ACHN (cell line): ENCODE measurements around the gene CYP2E1.
"Not testable (repeated sequence)": the region's sequence is repeated elsewhere in the genome, so short reads cannot be mapped to it uniquely, and the experiment has no call there.

Experiments
- DNase-seq: peaks from one replicate; pipeline ENCODE4 v3.0.0-alpha.2; 2015
- in situ Hi-C: cut with HindIII; loops from 2 replicates; pipeline ENCODE4 v1.10.0; 2017; ENCODE audit warnings: low sequenced_read_pairs, low pct_ligation_motif_present, low pct_unique_long_range_greater_than_20kb

CYP2E1 gene

GRCh38 chr10:133525444-133525843 is 1.7 kb upstream of the CYP2E1 start:
- in situ Hi-C loops: no loop called here

GRCh38 chr10:133527771-133528271 is 658 bp downstream of the CYP2E1 start:
- in situ Hi-C loops: no loop called here
- DNase-seq: no peak

More at GRCh38 chr10:133525444-133525843, 1.7 kb upstream of the CYP2E1 start:
- DNase-seq: no peak

- DNase-seq: no peak
- in situ Hi-C loops: no loop called here
Measured at GRCh38 chr10:133528296-133528844, 1.2 kb downstream of the CYP2E1 start.

GRCh38 chr10:133528845-133529575 is 1.8 kb downstream of the CYP2E1 start:
- in situ Hi-C loops: no loop called here
- no peak for DNase-seq

GRCh38 chr10:133529576-133529946 is 2.4 kb downstream of the CYP2E1 start:
- in situ Hi-C loops: no loop called here
- DNase-seq: no peak

- in situ Hi-C loops: no loop called here
- DNase-seq: no peak
Measured at GRCh38 chr10:133530506-133530905, 3.3 kb downstream of the CYP2E1 start.

- no peak for DNase-seq
- in situ Hi-C loops: no loop called here
Measured at GRCh38 chr10:133532871-133533270, 5.7 kb downstream of the CYP2E1 start.

GRCh38 chr10:133534417-133534816 is 7.3 kb downstream of the CYP2E1 start:
- no peak for DNase-seq
- in situ Hi-C loops: no loop called here

- in situ Hi-C loops: no loop called here
- DNase-seq: no peak
Measured at GRCh38 chr10:133536198-133536597, 9.0 kb downstream of the CYP2E1 start.

- in situ Hi-C loops: no loop called here
- DNase-seq: no peak
Measured at GRCh38 chr10:133537546-133538545, 10.7 kb downstream of the CYP2E1 start.

GRCh38 chr10:133541441-133541975 is 14.3 kb downstream of the CYP2E1 start:
- DNase-seq, in situ Hi-C loops: not testable (repeated sequence)

GRCh38 chr10:133544506-133544905 is 17.3 kb downstream of the CYP2E1 start:
- DNase-seq: no peak
- in situ Hi-C loops: no loop called here

GRCh38 chr10:133554600-133554999 is 27.4 kb downstream of the CYP2E1 start:
- DNase-seq: no peak
- in situ Hi-C loops: no loop called here

- in situ Hi-C loops: no loop called here
- no peak for DNase-seq
Measured at GRCh38 chr10:133555521-133555920, 28.4 kb downstream of the CYP2E1 start.

GRCh38 chr10:133557381-133557780 is 30.2 kb downstream of the CYP2E1 start:
- DNase-seq: no peak
- in situ Hi-C loops: no loop called here

- in situ Hi-C loops: no loop called here
- DNase-seq: no peak
Measured at GRCh38 chr10:133559216-133559615, 32.1 kb downstream of the CYP2E1 start.

- no peak for DNase-seq
- in situ Hi-C loops: no loop called here
Measured at GRCh38 chr10:133564816-133565215, 37.7 kb downstream of the CYP2E1 start.

- DNase-seq: no peak
- in situ Hi-C loops: no loop called here
Measured at GRCh38 chr10:133565441-133566294, 38.5 kb downstream of the CYP2E1 start, which contains the start of gene SYCE1. TSS of gene SYCE1 (minus strand) at chr10:133565583. CDS start at chr10:133565529, 54 bp downstream.
